Mononuclear cell (primary cell): ENCODE data around the gene GRID2. TPM values are rescaled to one million over a fixed set of nuclear protein-coding genes. Genes with fewer than 3 reads are reported as not detected.

Experiments
- H3K27me3 ChIP-seq: 2 replicates; pipeline ENCODE4 v1.6.0; 2011; ENCODE audit warnings: low read length, control low read depth; ENCODE audit not compliant: insufficient read depth
- H3K4me1 ChIP-seq: 2 replicates; pipeline ENCODE4 v1.5.1; 2011; ENCODE audit warnings: mild to moderate bottlenecking, low read length, control low read depth; ENCODE audit not compliant: insufficient read depth
- H3K4me3 ChIP-seq: 2 replicates; pipeline ENCODE4 v1.5.1; 2011; ENCODE audit warnings: mild to moderate bottlenecking, low read length, moderate library complexity
- H3K9me3 ChIP-seq: 2 replicates; pipeline ENCODE4 v1.5.1; 2011; ENCODE audit warnings: low read depth, mild to moderate bottlenecking, control low read depth, low read length
- total RNA-seq: library from RNA; depleted of rRNA; stranded (reverse); fragments of >200 nt; gene quantifications from one replicate; pipeline ENCODE4 v1.2.3, GENCODE V29; 2012

Gene GRID2
- total RNA-seq, 1 donor: not detected

GRCh38 chr4:93719552-93719951, 1415.8 kb downstream of the GRID2 start:
- Histone ChIP-seq H3K4me3 (no peak overlapping the region), H3K4me1 (no peaks in the 10 kb centered on the region), H3K9me3 (no peaks in the 10 kb centered on the region), H3K27me3 (no peaks in the 10 kb centered on the region)

- Histone ChIP-seq H3K27me3 (no peaks in the 10 kb centered on the region), H3K4me1 (no peaks in the 10 kb centered on the region), H3K9me3 (no peaks in the 10 kb centered on the region), H3K4me3 (no peak overlapping the region)
Measured at GRCh38 chr4:93722446-93722845, 1418.7 kb downstream of the GRID2 start.

- Histone ChIP-seq H3K9me3 (no peaks in the 10 kb centered on the region), H3K4me3 (no peak overlapping the region), H3K4me1 (no peaks in the 10 kb centered on the region), H3K27me3 (no peaks in the 10 kb centered on the region)
Measured at GRCh38 chr4:93730251-93730650, 1426.5 kb downstream of the GRID2 start.

- no peaks in the 10 kb centered on the region for H3K9me3 ChIP-seq
- H3K4me3 ChIP-seq: no peak overlapping the region
- H3K4me1 ChIP-seq: no peaks in the 10 kb centered on the region
Measured at GRCh38 chr4:93730760-93731159, 1427.0 kb downstream of the GRID2 start.

GRCh38 chr4:93731456-93731855, 1427.7 kb downstream of the GRID2 start:
- Histone ChIP-seq H3K9me3 (no peaks in the 10 kb centered on the region), H3K4me1 (no peaks in the 10 kb centered on the region), H3K4me3 (no peak overlapping the region), H3K27me3 (no peaks in the 10 kb centered on the region)

More at GRCh38 chr4:93730760-93731159, 1427.0 kb downstream of the GRID2 start:
- no peaks in the 10 kb centered on the region for H3K27me3 ChIP-seq

GRCh38 chr4:93732509-93732908, 1428.7 kb downstream of the GRID2 start:
- H3K27me3 ChIP-seq: no peaks in the 10 kb centered on the region
- H3K4me3 ChIP-seq: no peak overlapping the region
- no peaks in the 10 kb centered on the region for H3K9me3 ChIP-seq
- H3K4me1 ChIP-seq: no peaks in the 10 kb centered on the region

GRCh38 chr4:93740890-93741289, 1437.1 kb downstream of the GRID2 start:
- Histone ChIP-seq H3K9me3 (no peaks in the 10 kb centered on the region), H3K27me3 (no peaks in the 10 kb centered on the region), H3K4me1 (no peaks in the 10 kb centered on the region), H3K4me3 (no peak overlapping the region)

- H3K9me3 ChIP-seq: no peaks in the 10 kb centered on the region
- H3K27me3 ChIP-seq: no peaks in the 10 kb centered on the region
- no peaks in the 10 kb centered on the region for H3K4me1 ChIP-seq
- no peak overlapping the region for H3K4me3 ChIP-seq
Measured at GRCh38 chr4:93743022-93743421, 1439.3 kb downstream of the GRID2 start.

- Histone ChIP-seq H3K27me3 (no peaks in the 10 kb centered on the region), H3K4me1 (no peaks in the 10 kb centered on the region), H3K4me3 (no peak overlapping the region), H3K9me3 (no peaks in the 10 kb centered on the region)
Measured at GRCh38 chr4:93743635-93744034, 1439.9 kb downstream of the GRID2 start.

- Histone ChIP-seq H3K4me1 (no peaks in the 10 kb centered on the region), H3K9me3 (no peaks in the 10 kb centered on the region), H3K27me3 (no peaks in the 10 kb centered on the region), H3K4me3 (no peak overlapping the region)
Measured at GRCh38 chr4:93744961-93745360, 1441.2 kb downstream of the GRID2 start.

- Histone ChIP-seq H3K4me3 (no peak overlapping the region), H3K4me1 (no peaks in the 10 kb centered on the region), H3K9me3 (no peaks in the 10 kb centered on the region), H3K27me3 (no peaks in the 10 kb centered on the region)
Measured at GRCh38 chr4:93746031-93746430, 1442.3 kb downstream of the GRID2 start.

GRCh38 chr4:93747220-93747619, 1443.5 kb downstream of the GRID2 start:
- H3K4me3 ChIP-seq: no peak overlapping the region
- no peaks in the 10 kb centered on the region for H3K4me1 ChIP-seq
- no peaks in the 10 kb centered on the region for H3K27me3 ChIP-seq
- H3K9me3 ChIP-seq: no peaks in the 10 kb centered on the region

GRCh38 chr4:93748373-93749291, 1444.9 kb downstream of the GRID2 start:
- Histone ChIP-seq H3K9me3 (no peaks in the 10 kb centered on the region), H3K4me1 (no peaks in the 10 kb centered on the region)

GRCh38 chr4:93749292-93749761, 1445.6 kb downstream of the GRID2 start:
- no peaks in the 10 kb centered on the region for H3K27me3 ChIP-seq
- no peak overlapping the region for H3K4me3 ChIP-seq
- H3K9me3 ChIP-seq: no peaks in the 10 kb centered on the region
- no peaks in the 10 kb centered on the region for H3K4me1 ChIP-seq

More at GRCh38 chr4:93748373-93749291, 1444.9 kb downstream of the GRID2 start:
- no peaks in the 10 kb centered on the region for H3K27me3 ChIP-seq
- no peak overlapping the region for H3K4me3 ChIP-seq

GRCh38 chr4:93751411-93751810, 1447.6 kb downstream of the GRID2 start:
- no peaks in the 10 kb centered on the region for H3K9me3 ChIP-seq
- H3K4me3 ChIP-seq: no peak overlapping the region
- H3K27me3 ChIP-seq: no peaks in the 10 kb centered on the region
- H3K4me1 ChIP-seq: no peaks in the 10 kb centered on the region

- H3K9me3 ChIP-seq: no peaks in the 10 kb centered on the region
- H3K4me3 ChIP-seq: no peak overlapping the region
- H3K27me3 ChIP-seq: no peaks in the 10 kb centered on the region
- no peaks in the 10 kb centered on the region for H3K4me1 ChIP-seq
Measured at GRCh38 chr4:93756101-93756500, 1452.3 kb downstream of the GRID2 start.
